ENCODE data around the gene ZC3H14. TPM values are rescaled to one million over a fixed set of nuclear protein-coding genes. Genes with fewer than 3 reads are reported as not detected.

Gene ZC3H14
- total RNA-seq, 1 donor from 2014 or later: 63.4 TPM

DNA sequence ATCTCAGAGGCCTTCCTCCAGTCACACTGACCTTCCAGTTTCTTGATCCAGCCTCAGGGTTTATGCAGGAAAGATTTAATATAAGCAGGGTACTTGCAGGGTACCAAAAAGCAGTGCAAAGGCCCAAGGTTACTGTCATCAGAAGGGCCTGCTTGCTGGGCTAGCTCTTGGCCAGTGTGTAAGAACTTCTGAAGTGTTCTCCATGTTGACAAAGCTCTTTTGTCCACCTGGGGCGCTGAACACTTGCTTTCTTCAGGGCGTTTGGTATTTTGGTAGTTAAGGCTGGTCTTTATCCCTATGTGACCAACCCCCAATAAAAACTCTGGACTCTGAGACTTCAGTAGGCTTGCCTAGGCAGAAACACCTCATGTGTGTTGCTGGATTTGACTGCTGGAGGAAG, 69.7 kb downstream of the ZC3H14 start:
- Histone ChIP-seq H3K4me1 (no peaks in the 10 kb centered on the region), H3K9me3 (no peaks in the 10 kb centered on the region), H3K27ac (no peak overlapping the region), H3K4me3 (no peak overlapping the region), H3K27me3 (no peaks in the 10 kb centered on the region), H3K36me3 (no peaks in the 10 kb centered on the region)
- TF ChIP-seq, protein P1, sequence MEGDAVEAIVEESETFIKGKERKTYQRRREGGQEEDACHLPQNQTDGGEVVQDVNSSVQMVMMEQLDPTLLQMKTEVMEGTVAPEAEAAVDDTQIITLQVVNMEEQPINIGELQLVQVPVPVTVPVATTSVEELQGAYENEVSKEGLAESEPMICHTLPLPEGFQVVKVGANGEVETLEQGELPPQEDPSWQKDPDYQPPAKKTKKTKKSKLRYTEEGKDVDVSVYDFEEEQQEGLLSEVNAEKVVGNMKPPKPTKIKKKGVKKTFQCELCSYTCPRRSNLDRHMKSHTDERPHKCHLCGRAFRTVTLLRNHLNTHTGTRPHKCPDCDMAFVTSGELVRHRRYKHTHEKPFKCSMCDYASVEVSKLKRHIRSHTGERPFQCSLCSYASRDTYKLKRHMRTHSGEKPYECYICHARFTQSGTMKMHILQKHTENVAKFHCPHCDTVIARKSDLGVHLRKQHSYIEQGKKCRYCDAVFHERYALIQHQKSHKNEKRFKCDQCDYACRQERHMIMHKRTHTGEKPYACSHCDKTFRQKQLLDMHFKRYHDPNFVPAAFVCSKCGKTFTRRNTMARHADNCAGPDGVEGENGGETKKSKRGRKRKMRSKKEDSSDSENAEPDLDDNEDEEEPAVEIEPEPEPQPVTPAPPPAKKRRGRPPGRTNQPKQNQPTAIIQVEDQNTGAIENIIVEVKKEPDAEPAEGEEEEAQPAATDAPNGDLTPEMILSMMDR (IDR thresholded peaks at IDR 0.05): no peak
- intact Hi-C loops (cut with DNase I): no loop called here
- peak; percentile 60 for ATAC-seq
- no peak for DNase-seq

DNA sequence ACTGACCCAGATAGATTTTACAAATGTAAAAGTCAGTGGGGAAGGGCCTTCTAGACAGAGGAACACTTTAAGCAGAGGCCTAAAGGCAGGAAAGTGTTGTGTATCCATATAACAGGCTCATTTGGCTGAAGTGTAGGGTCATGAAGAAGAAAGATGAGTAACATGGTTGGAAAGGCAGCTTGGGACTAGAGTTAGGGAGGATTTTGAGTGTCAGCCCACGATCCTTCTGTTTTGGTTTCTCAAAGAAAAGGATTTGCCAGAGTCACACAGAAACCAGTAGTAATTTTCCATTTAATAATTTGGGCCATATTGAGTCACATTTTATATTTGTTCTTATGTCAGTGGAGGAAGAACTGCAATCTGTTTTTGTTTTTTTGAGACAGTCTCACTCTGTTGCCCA, 76.4 kb downstream of the ZC3H14 start:
- Histone ChIP-seq H3K27ac (no peak overlapping the region), H3K9me3 (peaks cover 8% of the 10 kb centered on the region), H3K4me1 (no peaks in the 10 kb centered on the region), H3K36me3 (no peaks in the 10 kb centered on the region), H3K4me3 (no peak overlapping the region), H3K27me3 (no peaks in the 10 kb centered on the region)
- TF ChIP-seq, protein P1 (IDR thresholded peaks at IDR 0.05): no peak
- DNase-seq: no peak
- intact Hi-C loops (cut with DNase I): no loop called here
- no peak for ATAC-seq

DNA sequence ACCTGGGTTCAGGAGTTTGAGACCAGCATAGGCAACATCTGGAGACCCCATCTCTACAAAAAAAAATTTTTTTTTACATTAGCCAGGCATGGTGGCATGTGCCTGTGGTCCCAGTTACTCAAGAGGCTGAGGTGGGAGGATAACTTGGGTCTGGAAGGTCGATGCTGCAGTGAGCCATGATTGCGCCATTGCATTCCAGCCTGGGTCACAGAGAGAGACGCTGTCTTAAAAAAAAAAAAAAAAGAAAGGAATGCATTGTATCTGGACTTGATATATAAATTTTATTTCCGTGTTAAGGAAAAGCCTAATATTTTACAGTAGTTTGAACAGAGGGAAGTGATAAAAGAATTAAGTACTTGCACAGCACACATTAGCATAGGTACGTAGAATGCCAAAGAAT, 97.2 kb downstream of the ZC3H14 start:
- DNase-seq: no peak
- TF ChIP-seq, protein P1 (IDR thresholded peaks at IDR 0.05): no peak
- Histone ChIP-seq H3K4me3 (no peak overlapping the region), H3K36me3 (no peaks in the 10 kb centered on the region), H3K9me3 (no peaks in the 10 kb centered on the region), H3K4me1 (no peaks in the 10 kb centered on the region), H3K27ac (no peak overlapping the region), H3K27me3 (no peaks in the 10 kb centered on the region)
- no peak for ATAC-seq
- intact Hi-C loops (cut with DNase I): no loop called here

DNA sequence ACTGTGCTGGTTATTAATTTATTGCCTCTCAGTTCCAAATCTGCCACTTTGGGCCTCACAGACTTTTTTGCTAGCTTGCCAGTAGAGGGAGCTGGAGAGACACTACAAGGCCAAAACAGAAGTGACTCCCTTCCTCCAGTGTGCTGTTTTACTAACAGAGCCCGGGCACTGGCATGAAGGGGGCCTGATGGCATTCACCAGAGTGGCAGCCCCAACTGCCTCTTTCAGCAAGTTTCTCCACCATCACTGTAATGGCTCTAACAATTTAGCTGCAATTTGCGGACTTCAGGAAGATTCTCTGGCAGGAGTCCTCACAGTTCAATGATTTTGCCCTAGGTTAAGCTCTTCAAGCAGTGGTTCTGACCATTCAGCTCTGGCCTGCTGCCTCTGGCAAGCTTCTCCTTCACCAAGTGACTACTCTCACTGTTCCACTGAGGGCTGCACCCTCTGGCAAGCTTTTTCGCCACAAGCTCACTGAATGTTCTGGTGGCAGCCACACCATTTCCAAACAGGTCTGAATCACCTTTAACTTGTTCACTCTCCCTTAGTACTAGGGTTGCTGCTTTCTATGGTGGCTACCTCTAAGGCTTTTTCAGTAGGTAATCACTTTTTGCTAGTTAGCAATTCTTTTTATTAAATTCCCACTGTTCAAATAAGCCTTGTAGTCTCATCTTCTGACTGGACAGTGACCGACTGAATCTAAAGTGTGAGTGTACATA, 104.9 kb downstream of the ZC3H14 start:
- intact Hi-C loops (cut with DNase I): no loop called here
- Histone ChIP-seq H3K4me3 (no peak overlapping the region), H3K27ac (no peak overlapping the region), H3K36me3 (no peaks in the 10 kb centered on the region), H3K9me3 (no peaks in the 10 kb centered on the region), H3K4me1 (peaks cover 6% of the 10 kb centered on the region), H3K27me3 (no peaks in the 10 kb centered on the region)
- TF ChIP-seq, protein P1 (IDR thresholded peaks at IDR 0.05): peak; percentile 81
- DNase-seq (peak; percentile 51), ATAC-seq (peak; percentile 96)

DNA sequence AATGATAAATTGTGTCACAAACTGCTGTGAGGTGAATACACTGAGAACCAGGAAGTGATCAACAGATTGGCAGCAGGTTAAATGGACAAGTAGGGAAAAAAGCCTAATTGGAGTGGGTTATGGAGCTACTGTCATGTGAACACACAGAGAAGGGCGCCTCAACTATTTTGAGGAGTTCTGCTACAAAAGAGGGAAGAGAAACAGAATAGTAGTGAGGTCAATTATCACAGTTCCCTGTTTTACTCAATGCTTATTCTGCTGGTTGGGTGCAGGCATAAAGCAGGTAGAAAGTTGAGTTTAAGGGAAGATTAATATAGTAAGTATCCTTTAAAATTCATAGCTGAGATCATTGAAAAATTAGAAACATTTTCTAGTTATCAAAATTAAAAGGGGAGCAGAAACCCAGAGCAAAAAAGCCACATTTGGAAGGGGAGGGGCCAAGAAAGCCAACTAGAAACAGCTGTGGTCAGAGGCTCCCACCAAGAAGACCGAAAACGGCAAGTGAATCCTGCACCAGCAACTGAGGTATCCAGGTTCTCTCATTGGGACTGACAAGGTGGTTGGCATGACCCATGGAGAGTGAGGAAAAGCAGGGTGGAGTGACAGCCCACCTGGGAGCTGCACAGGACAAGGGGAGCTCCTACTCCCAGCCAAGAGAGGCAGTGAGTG, 105.7 kb downstream of the ZC3H14 start:
- no peaks in the 10 kb centered on the region for H3K9me3 ChIP-seq
- no peak for DNase-seq
- ATAC-seq: peak; percentile 64
- no peak overlapping the region for H3K27ac ChIP-seq
- peaks cover 6% of the 10 kb centered on the region for H3K4me1 ChIP-seq
- H3K4me3 ChIP-seq: no peak overlapping the region
- H3K36me3 ChIP-seq: no peaks in the 10 kb centered on the region
- TF ChIP-seq, protein P1 (IDR thresholded peaks at IDR 0.05): no peak
- intact Hi-C loops (cut with DNase I): no loop called here
- no peaks in the 10 kb centered on the region for H3K27me3 ChIP-seq

Data from upper lobe of right lung (tissue), 1 donor.